Subcutaneous adipose tissue (tissue), 4 donors: ENCODE data around the gene KRTDAP. TPM values are rescaled to one million over a fixed set of nuclear protein-coding genes. Genes with fewer than 3 reads are reported as not detected.

Experiments used
- CTCF ChIP-seq: fragments of 450-650 bp; IDR thresholded peaks from one replicate; pipeline ENCODE4 v1.5.1; 2016; ENCODE audit warnings: low read depth, mild to moderate bottlenecking, control low read depth, antibody characterized with exemption, moderate library complexity
- total RNA-seq, 4 donors: library from RNA; depleted of rRNA; stranded (reverse); fragments of >200 nt; gene quantifications; one replicate each; pipeline ENCODE4 v1.1.0, GENCODE V29; 2016

The KRTDAP gene
- total RNA-seq, 4 donors from 2014 or later, result not detected

GRCh38 chr19:35529241-35530218 is 39.3 kb upstream of the KRTDAP start:
- no peak for TF ChIP-seq CTCF

GRCh38 chr19:35528218-35529038 is 38.2 kb upstream of the KRTDAP start, which contains the start of gene SBSN:
SBSN (minus strand) TSS chr19:35528311; CDS start chr19:35528281, 30 bp downstream.
- TF ChIP-seq CTCF, result no peak

- TF ChIP-seq CTCF, result no peak
Observed at GRCh38 chr19:35525873-35526272, 35.6 kb upstream of the KRTDAP start.

- no peak for TF ChIP-seq CTCF
Observed at GRCh38 chr19:35524181-35524837, 34.0 kb upstream of the KRTDAP start.

GRCh38 chr19:35522745-35523327 is 32.6 kb upstream of the KRTDAP start:
- no peak for TF ChIP-seq CTCF

GRCh38 chr19:35521124-35521743 is 31.0 kb upstream of the KRTDAP start:
- TF ChIP-seq CTCF, result no peak
